Cardiac fibroblast (primary cell): ENCODE results near the gene GLT8D2.

Experiments
- DNase-seq, 2 donors: peaks; one replicate each; pipeline versions ENCODE4 v3.0.0 to v3.0.0-alpha.2; 2010; ENCODE audit warnings: low read depth in 2 of 2
- H3K4me3 ChIP-seq, 2 donors: replicated peaks in 1 of 2; 1 replicate in 1 of 2; 2 replicates in 1 of 2; pipeline ENCODE4 v1.5.1; 2011; ENCODE audit warnings: low read depth in 2 of 2, low read length in 2 of 2, mild to moderate bottlenecking in 2 of 2, moderate library complexity in 1 of 2
- CTCF ChIP-seq: IDR thresholded peaks from one replicate; pipeline ENCODE4 v1.5.1; 2011; ENCODE audit warnings: low read depth, mild to moderate bottlenecking, low read length, inconsistent platforms

The GLT8D2 gene

GRCh38 chr12:103952497-103952896 is 97.5 kb downstream of the GLT8D2 start:
- no peak overlapping the region for H3K4me3 ChIP-seq
- no peak for DNase-seq
- no peak for TF ChIP-seq CTCF

- no peak for DNase-seq
- H3K4me3 ChIP-seq, result no peak overlapping the region
- TF ChIP-seq CTCF, result no peak
Measured at GRCh38 chr12:103948746-103949406, 101.1 kb downstream of the GLT8D2 start.

- TF ChIP-seq CTCF, result no peak
- DNase-seq, result no peak
- no peak overlapping the region for H3K4me3 ChIP-seq
Measured at GRCh38 chr12:103947871-103948555, 102.0 kb downstream of the GLT8D2 start.

GRCh38 chr12:103944964-103945363 is 105.0 kb downstream of the GLT8D2 start:
- no peak overlapping the region for H3K4me3 ChIP-seq
- DNase-seq, result no peak
- TF ChIP-seq CTCF, result no peak
